GM12891 (cell line): ENCODE data around the gene MRTFB.

Source experiments
- PAX5 ChIP-seq: IDR thresholded peaks from 2 replicates; pipeline ENCODE4 v1.6.1; 2011; ENCODE audit warnings: low read length, moderate library complexity, mild to moderate bottlenecking; ENCODE audit not compliant: insufficient read depth, severe bottlenecking
- POLR2A ChIP-seq: IDR thresholded peaks from 2 replicates; pipeline ENCODE4 v1.6.1; 2011; ENCODE audit warnings: low read depth, low read length, control low read depth
- POLR2AphosphoS5 ChIP-seq: IDR thresholded peaks from 2 replicates; pipeline ENCODE4 v1.6.1; 2011; ENCODE audit warnings: low read depth, low read length, control low read depth
- POU2F2 ChIP-seq: IDR thresholded peaks from 2 replicates; pipeline ENCODE4 v1.6.1; 2011; ENCODE audit warnings: low read depth, mild to moderate bottlenecking, control low read depth, low read length, moderate library complexity
- SPI1 ChIP-seq: IDR thresholded peaks from 2 replicates; pipeline ENCODE4 v1.6.1; 2011; ENCODE audit warnings: low read depth, low read length, control low read depth
- TAF1 ChIP-seq: IDR thresholded peaks from 2 replicates; pipeline ENCODE4 v1.6.1; 2011; ENCODE audit warnings: low read depth, low read length, control low read depth

DNA sequence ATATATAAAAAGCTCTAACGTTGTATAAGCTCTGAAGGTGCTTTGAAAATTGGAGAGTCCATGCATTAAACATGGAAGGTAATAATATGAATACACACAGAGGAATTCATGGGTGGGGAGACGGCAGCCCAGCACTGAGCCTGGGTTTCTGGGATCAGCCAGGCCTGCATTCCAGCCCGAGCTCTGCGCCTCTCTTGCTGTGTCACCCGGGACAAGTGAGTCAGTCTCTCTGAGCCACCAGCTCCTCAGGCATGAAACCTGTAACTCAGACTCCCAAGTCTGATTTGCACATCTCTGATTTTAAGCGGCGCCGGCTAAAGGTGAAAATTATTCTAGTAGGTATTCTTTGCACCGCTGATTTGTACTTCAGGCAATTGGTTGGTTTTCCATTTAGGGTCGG lies 238.8 kb downstream of the MRTFB start:
- TF ChIP-seq POLR2A (no peak), POLR2AphosphoS5 (no peak), TAF1 (no peak), PAX5 (no peak), SPI1 (no peak), POU2F2 (no peak)
